LNCaP clone FGC (cell line): ENCODE measurements around the gene S100A7A.
"Not testable (repeated sequence)": the region's sequence is repeated elsewhere in the genome, so short reads cannot be mapped to it uniquely, and the experiment has no call there.

Experiments used
- DNase-seq: peaks from one replicate; pipeline ENCODE4 v3.0.0-alpha.2; 2011; ENCODE audit warnings: low read depth
- H3K4me3 ChIP-seq: 2 replicates; pipeline ENCODE4 v1.5.1; 2011; ENCODE audit warnings: mild to moderate bottlenecking, low read depth, low read length, control low read depth
- TF ChIP-seq, protein P1 (sequence below): IDR thresholded peaks from 2 replicates; pipeline ENCODE4 v1.5.1; 2012; ENCODE audit warnings: mild to moderate bottlenecking; ENCODE audit not compliant: control insufficient read depth, insufficient read depth; ENCODE audit errors: extremely low read depth

Gene S100A7A

DNA sequence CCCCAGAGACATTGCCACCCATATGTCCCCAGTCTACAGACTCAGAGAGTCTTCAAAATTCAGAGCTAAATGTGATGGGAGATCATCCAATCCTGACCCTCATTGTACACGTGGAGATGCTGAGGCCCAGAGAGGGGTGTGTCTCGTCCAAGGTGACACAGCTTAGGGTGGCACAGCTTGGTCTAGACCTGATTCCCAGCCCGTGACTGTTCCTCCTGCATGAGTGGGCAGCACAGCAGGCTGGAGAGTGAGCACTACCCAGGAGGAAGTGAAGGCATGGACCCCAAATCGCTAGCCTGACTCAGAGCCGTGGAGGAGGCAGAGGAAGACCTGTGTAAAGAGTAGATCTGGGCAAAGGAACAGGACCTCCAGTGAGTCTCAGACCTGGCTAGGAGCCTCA, 27.8 kb downstream of the S100A7A start:
- TF ChIP-seq, protein P1, sequence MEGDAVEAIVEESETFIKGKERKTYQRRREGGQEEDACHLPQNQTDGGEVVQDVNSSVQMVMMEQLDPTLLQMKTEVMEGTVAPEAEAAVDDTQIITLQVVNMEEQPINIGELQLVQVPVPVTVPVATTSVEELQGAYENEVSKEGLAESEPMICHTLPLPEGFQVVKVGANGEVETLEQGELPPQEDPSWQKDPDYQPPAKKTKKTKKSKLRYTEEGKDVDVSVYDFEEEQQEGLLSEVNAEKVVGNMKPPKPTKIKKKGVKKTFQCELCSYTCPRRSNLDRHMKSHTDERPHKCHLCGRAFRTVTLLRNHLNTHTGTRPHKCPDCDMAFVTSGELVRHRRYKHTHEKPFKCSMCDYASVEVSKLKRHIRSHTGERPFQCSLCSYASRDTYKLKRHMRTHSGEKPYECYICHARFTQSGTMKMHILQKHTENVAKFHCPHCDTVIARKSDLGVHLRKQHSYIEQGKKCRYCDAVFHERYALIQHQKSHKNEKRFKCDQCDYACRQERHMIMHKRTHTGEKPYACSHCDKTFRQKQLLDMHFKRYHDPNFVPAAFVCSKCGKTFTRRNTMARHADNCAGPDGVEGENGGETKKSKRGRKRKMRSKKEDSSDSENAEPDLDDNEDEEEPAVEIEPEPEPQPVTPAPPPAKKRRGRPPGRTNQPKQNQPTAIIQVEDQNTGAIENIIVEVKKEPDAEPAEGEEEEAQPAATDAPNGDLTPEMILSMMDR: no peak
- DNase-seq: no peak

DNA sequence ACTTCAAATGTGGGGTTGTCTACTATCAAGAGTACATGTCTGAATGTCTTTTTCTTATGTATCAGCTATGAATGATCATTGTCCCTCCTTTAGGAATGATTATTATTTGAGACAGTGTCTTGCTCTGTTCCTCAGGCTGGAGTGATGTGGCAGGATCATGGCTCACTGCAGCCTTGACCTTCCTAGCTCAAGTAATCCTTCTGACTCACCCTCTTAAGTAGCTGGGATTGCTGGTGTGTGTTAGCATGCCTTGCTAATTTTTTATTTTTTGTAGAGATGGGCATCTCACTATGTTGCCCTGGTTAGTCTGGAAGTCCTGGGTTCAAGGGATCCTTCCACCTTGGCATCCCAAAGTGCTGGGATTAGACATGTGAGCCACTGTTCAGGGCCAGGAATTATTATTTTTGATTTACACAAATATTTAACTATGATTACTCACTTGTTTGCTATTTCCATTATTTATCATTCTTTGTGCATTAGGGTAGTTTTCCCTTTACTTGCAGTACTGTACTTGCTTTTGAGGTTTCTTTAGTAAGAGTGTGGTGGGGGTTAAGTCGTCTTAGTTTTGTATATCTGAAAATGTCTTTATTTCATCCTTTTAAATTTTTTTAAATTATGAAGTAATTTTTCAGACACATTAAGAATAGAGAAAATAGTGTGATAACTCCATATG, 31.3 kb downstream of the S100A7A start:
- TF ChIP-seq, protein P1: no peak
- no peak overlapping the region for H3K4me3 ChIP-seq
- no peak for DNase-seq

More for the DNA sequence above, 27.8 kb downstream of the S100A7A start:
- H3K4me3 ChIP-seq: no peak overlapping the region

DNA sequence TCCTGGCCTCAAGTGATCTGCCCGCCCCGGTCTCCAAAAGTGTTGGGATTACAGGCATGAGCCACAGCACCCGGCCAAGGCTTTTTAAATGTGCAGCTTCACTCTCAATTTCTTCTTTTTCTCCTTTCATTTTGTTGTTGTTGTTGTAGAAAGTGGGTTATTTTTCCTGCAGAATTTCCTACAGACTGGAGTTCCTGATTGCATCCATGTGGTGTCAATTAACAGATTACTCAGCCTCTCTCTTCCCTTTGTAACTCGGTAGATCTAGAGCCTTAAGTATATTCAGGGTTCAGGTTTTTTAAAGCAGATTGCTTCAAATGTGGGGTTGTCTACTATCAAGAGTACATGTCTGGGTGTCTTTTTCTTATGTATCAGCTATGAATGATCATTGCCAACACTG, 32.5 kb downstream of the S100A7A start:
- not testable (repeated sequence) for H3K4me3 ChIP-seq, DNase-seq

DNA sequence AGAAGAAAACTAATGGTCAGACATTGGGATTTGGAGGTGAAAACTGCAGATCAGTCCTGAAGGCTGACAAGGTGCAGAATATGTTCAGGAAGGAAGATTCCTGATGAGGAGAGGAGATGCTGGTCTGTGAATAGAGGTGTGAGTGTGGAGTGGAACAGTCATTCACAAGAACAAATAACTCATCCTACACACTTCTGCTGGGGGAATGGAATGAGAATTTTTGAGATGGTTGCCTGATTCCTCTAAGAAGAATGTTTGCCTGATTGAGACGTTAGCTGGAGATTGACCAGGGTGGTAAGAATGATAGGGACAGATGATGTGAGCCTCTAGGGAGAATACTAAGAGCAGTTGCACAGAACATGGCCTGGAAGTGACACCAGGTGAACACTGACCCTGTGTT, 40.1 kb downstream of the S100A7A start:
- DNase-seq: no peak
- H3K4me3 ChIP-seq: no peak overlapping the region
- TF ChIP-seq, protein P1: no peak

DNA sequence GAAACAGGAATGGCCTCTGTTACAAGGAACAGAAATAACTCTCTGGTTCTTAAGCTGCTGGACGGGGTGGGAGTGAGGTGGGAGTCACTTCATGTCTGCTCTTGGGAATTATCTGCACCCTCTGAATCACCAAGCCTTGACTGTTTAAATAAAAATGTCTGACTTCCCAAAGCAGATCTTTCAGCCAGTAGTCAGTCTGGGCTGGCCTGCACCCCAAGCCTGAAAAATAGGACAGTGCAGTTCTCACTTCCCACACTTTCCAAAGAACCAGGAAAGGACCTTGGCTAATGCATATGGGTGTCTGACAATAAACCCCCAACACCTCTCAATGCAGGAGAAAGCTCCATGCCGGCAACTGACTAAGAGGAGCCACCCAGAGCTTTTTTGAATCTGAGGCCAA, 43.3 kb downstream of the S100A7A start:
- H3K4me3 ChIP-seq: no peak overlapping the region
- TF ChIP-seq, protein P1: no peak
- DNase-seq: no peak

DNA sequence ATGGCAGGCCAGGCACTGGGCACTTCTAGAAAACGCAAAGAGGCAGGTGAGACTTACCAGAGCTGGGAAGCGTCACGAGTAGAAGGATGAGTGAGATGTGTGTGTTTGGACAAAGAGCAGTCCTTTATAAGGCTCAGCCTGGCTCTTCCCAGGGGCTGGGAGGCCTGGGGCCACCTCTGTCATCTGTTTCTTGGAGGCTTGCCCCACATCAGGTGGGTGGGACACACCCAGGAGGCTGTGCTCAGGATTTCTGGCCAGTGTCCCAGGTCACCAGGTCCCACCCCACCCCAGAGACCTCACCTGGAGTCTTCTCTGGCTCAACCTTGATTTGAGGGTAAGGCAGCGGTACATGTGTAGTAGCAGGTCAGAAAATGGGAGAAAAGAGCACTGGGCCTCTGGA, 44.2 kb downstream of the S100A7A start, which contains the start of gene S100A7:
S100A7 (minus strand) TSS at position 101 of the 400 bp plus-strand sequence. CDS start 1,638 bp downstream, outside the sequence.
- H3K4me3 ChIP-seq: no peak within 1 kb of the TSS
- TF ChIP-seq, protein P1: no peak
- no peak for DNase-seq

DNA sequence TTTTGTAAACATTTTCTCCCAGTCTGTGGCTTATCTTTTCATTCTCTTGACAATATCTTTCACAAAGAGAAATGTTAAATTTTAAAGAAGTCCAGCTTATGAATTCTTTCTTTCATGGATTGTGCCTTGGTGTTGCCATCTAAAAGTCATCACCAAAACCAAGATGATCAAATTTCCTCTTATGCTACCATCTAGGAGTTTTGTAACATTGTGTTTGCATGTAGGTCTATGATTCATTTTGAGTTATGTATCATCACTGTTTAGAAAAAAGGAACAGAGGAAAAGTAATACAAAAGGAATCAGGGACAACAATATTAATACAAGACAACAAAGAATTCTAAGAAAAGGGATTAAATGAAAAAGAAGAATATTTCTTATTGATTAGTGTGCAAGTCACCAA, 46.4 kb downstream of the S100A7A start:
- DNase-seq, H3K4me3 ChIP-seq: not testable (repeated sequence)
